ENCODE data around the gene ULK4.
"Not testable (repeated sequence)": the region's sequence is repeated elsewhere in the genome, so short reads cannot be mapped to it uniquely, and the experiment has no call there.

Gene ULK4

DNA sequence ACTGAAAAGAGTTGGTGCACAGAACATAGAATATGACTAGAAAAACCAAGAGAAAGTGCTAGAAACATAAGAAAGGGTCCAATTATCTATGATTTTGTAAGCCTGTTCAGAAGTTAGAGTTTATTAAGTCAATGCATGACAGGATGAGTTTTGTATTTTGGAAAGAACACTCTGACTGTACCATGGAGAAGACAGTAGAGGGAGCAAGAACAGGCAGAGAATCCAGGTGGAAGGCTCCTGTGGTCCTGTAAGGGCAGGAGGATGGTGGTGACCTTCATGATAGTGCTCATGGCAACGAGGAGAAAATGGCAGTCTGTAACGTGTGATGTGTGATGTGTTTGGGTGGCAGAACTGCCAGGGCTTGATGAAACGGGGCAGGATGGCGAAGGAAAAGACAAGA lies 513.5 kb downstream of the ULK4 start:
- no peak for DNase-seq (ENCODE audit: low read depth, low spot score)

GRCh38 chr3:41447701-41448100 lies 514.2 kb downstream of the ULK4 start:
- DNase-seq (ENCODE audit: low read depth, low spot score) = no peak

- DNase-seq (ENCODE audit: low read depth, low spot score) = not testable (repeated sequence)
Measured at GRCh38 chr3:41446316-41446715, 515.6 kb downstream of the ULK4 start.

- DNase-seq (ENCODE audit: low read depth, low spot score) = no peak
Measured at GRCh38 chr3:41441568-41441967, 520.3 kb downstream of the ULK4 start.

- no peak for DNase-seq (ENCODE audit: low read depth, low spot score)
Measured at GRCh38 chr3:41441139-41441538, 520.8 kb downstream of the ULK4 start.

DNA sequence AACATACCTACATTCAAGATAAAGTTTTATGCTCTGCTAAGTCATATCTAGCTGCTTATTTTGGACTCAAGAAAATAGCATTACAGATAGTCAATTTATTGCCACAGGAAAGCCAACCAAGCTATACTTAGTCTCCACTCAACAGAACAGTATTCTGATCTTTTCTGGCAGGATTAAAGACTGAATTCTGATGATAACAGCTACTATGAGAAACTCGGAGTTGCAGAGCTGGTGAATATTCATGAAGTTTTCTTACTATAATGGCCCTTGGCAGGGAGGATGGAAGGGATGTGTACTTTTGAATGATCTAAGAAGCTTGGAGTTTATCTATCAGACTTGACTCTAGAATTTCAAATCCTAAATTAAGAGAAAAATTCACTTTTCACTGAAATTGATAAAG lies 524.9 kb downstream of the ULK4 start:
- no peak for DNase-seq (ENCODE audit: low read depth, low spot score)

- no peak for DNase-seq (ENCODE audit: low read depth, low spot score)
Measured at GRCh38 chr3:41434781-41435180, 527.1 kb downstream of the ULK4 start.

- DNase-seq (ENCODE audit: low read depth, low spot score) = no peak
Measured at GRCh38 chr3:41431386-41431785, 530.5 kb downstream of the ULK4 start.

GRCh38 chr3:41430886-41431285 lies 531.0 kb downstream of the ULK4 start:
- DNase-seq (ENCODE audit: low read depth, low spot score) = no peak

DNA sequence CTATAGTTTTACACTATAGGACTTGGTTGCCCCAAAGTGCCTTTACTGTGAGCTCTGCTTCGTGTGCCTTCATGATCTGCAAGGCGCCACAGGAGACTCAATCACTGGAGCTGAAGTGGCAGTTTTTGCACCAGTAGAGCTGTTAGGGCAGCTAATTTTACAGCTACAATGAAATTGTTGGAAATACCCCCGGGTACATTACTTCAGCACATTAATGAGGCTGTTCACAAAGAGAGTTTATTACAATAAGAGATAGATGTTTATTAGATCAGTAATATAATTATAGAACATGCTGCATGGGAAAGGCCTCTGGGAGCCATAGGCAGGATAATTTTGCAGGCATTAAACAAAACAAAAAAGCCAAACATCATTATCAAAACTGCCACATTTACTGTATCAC lies 531.5 kb downstream of the ULK4 start:
- DNase-seq (ENCODE audit: low read depth, low spot score) = no peak

GRCh38 chr3:41426485-41426884 lies 535.4 kb downstream of the ULK4 start:
- no peak for DNase-seq (ENCODE audit: low read depth, low spot score)

DNA sequence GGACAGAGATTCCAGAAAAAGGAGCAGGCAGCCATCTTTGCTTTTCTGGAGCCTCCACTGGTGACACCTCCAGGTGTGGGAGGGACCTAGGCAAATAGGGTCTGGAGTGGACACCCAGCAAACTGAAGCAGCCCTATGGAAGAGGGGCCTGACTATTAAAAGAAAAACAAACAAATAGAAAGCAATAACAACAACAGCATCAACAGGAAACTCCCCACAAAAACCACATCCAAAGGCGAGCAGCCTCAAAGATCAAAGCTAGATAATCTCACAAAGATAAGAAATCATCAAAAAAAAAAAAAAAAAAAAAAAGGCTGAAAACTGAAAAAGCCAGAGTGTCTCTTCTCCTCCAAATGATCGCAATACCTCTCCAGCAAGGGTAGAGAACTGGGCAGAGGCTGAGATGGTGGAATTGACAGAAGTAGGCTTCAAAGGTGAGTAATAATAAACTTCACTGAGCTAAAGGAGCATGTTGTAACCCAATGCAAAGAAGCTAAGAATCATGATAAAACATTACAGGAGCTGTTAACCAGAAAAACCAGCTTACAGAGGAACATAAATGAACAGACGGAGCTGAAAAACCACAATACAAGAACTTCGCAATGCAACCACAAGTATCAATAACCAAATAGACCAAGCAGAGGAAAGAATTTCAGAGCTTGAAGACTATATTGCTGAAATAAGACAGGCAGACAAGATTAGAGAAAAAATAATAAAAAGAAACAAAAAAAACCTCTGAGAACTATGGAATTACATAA lies 537.2 kb downstream of the ULK4 start:
- no peak for DNase-seq (ENCODE audit: low read depth, low spot score)

DNA sequence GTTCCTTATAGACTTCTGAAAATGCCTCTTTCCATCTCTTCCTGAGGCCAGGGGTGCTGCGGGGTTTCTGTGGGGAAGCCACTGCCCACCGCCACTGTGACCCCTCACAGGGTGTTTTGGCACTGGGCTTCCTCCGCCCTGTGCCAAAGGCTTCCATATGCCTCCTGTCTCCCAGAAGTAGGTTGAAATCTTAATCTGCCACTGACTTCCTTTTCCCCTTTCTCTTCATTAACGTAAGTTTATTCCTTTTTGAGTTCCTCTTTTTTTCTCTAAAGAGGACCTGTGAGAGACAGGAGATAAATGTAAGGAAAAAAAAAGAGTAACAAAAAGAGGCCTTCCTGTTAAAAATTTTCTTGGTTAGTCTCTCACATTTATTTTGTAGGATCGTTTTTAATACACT lies 542.1 kb downstream of the ULK4 start:
- DNase-seq (ENCODE audit: low read depth, low spot score) = no peak

- DNase-seq (ENCODE audit: low read depth, low spot score) = peak; percentile 94
Measured at GRCh38 chr3:41418961-41419691, 542.8 kb downstream of the ULK4 start.

DNA sequence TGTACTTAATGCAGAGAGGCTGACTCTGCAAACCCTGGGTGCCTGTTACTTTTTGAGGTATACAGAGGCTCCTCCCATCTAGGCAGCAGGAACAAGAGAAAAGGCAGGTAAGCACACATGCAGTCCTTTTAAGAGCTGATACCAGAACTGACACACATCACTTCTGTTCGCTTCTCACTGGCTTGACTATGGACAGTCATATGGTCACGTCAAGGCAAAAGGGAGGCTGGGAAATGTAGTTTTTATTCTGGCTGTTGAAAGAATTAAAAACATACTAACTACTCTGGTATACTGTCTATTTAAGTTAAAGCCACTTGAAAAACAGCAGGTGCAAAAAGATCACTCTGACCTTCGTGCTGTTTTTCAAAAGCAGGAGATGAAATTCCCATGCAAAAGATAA lies 544.3 kb downstream of the ULK4 start:
- DNase-seq (ENCODE audit: low read depth, low spot score) = no peak

- DNase-seq (ENCODE audit: low read depth, low spot score) = no peak
Measured at GRCh38 chr3:41411065-41411464, 550.8 kb downstream of the ULK4 start.

- no peak for DNase-seq (ENCODE audit: low read depth, low spot score)
Measured at GRCh38 chr3:41405466-41405865, 556.4 kb downstream of the ULK4 start.

- no peak for DNase-seq (ENCODE audit: low read depth, low spot score)
Measured at GRCh38 chr3:41404582-41404981, 557.3 kb downstream of the ULK4 start.

DNA sequence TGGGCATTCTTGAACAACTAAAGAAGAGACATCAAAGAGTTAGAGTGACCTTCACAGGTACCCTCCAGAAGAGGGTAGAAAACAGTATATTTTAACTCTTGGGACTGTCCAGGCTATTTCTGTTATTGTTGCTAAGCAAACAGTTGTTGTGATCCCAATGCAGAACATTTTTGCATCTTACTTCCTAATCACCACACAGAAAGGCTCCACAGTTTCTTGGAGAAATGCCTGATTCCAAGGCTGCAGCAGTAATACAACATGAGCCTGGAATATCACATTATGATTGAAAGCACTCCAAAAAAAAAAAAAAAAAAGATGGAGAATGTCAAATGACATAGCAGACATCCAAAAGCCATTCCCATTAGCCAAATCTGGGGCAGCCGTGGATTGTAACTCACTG lies 567.0 kb downstream of the ULK4 start:
- DNase-seq (ENCODE audit: low read depth, low spot score) = no peak

DNA sequence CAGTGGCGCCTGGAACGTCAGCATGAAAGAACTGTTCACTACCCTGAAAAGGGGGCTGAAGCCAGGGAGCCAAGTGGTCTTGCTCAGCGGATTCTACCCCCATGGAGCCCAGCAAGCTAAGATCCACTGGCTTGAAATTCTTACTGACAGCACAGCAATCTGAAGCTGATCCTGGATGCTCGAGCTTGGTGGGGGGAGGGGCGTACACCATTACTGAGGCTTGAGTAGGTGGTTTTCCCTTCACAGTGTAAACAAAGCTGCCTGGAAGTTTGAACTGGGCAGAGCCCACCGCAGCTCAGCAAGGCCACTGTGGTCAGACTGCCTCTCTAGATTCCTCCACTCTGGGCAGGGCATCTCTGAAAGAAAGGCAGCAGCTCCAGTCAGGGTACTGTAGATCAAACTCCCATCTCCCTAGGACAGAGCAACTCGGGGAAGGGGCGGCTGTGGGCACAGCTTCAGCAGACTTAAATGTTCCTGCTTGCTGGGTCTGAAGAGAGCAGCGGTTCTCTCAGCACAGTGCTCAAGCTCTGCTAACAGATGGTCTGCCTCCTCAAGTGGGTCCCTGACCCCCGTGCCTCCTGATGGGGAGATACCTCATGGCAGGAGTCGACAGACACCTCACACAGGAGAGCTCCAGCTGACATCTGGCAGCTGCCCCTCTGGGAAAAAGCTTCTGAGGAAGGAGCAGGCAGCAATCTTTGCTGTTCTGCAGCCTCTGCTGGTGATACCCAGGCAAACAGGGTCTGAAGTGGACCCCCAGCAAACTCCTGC lies 591.0 kb downstream of the ULK4 start:
- DNase-seq (ENCODE audit: low read depth, low spot score) = not testable (repeated sequence)

GRCh38 chr3:41370307-41370706 lies 591.6 kb downstream of the ULK4 start:
- no peak for DNase-seq (ENCODE audit: low read depth, low spot score)

GRCh38 chr3:41369838-41370237 lies 592.1 kb downstream of the ULK4 start:
- no peak for DNase-seq (ENCODE audit: low read depth, low spot score)

- DNase-seq (ENCODE audit: low read depth, low spot score) = no peak
Measured at GRCh38 chr3:41365973-41366372, 595.9 kb downstream of the ULK4 start.
